Endometrial microvascular endothelial cells (primary cell): ENCODE measurements around the gene ABCG8. TPM values are rescaled to one million over a fixed set of nuclear protein-coding genes. Genes with fewer than 3 reads are reported as not detected.

Experiments
- in situ Hi-C: cut with HindIII; loops from 2 replicates; pipeline ENCODE4 v1.10.0; 2017; ENCODE audit warnings: low sequenced_read_pairs, low pct_unique_long_range_greater_than_20kb; ENCODE audit errors: inconsistent ontology term
- total RNA-seq: library from RNA; depleted of rRNA; stranded (reverse); fragments of >200 nt; gene quantifications from one replicate; pipeline ENCODE4 v1.2.3, GENCODE V29; 2015; ENCODE audit errors: inconsistent ontology term

ABCG8 gene
- total RNA-seq, 1 donor from 2014 or later, result not detected

- in situ Hi-C loops, result no loop called here
Observed at GRCh38 chr2:43824512-43824911, 14.3 kb upstream of the ABCG8 start.

- in situ Hi-C loops, result no loop called here
Observed at GRCh38 chr2:43824951-43825493, 13.7 kb upstream of the ABCG8 start.

- in situ Hi-C loops, result no loop called here
Observed at GRCh38 chr2:43825841-43826240, 12.9 kb upstream of the ABCG8 start.

- in situ Hi-C loops, result no loop called here
Observed at GRCh38 chr2:43826305-43827250, 12.2 kb upstream of the ABCG8 start.

- in situ Hi-C loops, result no loop called here
Observed at GRCh38 chr2:43831543-43832294, 7.1 kb upstream of the ABCG8 start.

- in situ Hi-C loops, result no loop called here
Observed at GRCh38 chr2:43832457-43832856, 6.3 kb upstream of the ABCG8 start.

- in situ Hi-C loops, result no loop called here
Observed at GRCh38 chr2:43837033-43837432, 1.7 kb upstream of the ABCG8 start.

GRCh38 chr2:43837831-43838559, 776 bp upstream of the ABCG8 start:
- in situ Hi-C loops, result no loop called here

GRCh38 chr2:43839776-43840564, 1.2 kb downstream of the ABCG8 start:
- in situ Hi-C loops, result no loop called here

- in situ Hi-C loops, result no loop called here
Observed at GRCh38 chr2:43840965-43841364, 2.2 kb downstream of the ABCG8 start.

- in situ Hi-C loops, result no loop called here
Observed at GRCh38 chr2:43841949-43842865, 3.4 kb downstream of the ABCG8 start.

GRCh38 chr2:43842866-43843226, 4.1 kb downstream of the ABCG8 start:
- in situ Hi-C loops, result no loop called here

- in situ Hi-C loops, result no loop called here
Observed at GRCh38 chr2:43845181-43845580, 6.4 kb downstream of the ABCG8 start.

- in situ Hi-C loops, result no loop called here
Observed at GRCh38 chr2:43846140-43846793, 7.5 kb downstream of the ABCG8 start.

- in situ Hi-C loops, result no loop called here
Observed at GRCh38 chr2:43848214-43848613, 9.4 kb downstream of the ABCG8 start.

GRCh38 chr2:43851011-43851980, 12.5 kb downstream of the ABCG8 start:
- in situ Hi-C loops, result no loop called here
